ENCODE results near the gene HDAC2. TPM values are rescaled to one million over a fixed set of nuclear protein-coding genes. Genes with fewer than 3 reads are reported as not detected.
A peak's percentile ranks its signal among the peaks of the same experiment; 100 is the strongest.

The HDAC2 gene
- total and polyA plus RNA-seq, 2 of the 13 experiments (the other 11 are each of a cell fraction or from before 2014, with no cell fraction given), result 99.6 to 114 TPM

DNA sequence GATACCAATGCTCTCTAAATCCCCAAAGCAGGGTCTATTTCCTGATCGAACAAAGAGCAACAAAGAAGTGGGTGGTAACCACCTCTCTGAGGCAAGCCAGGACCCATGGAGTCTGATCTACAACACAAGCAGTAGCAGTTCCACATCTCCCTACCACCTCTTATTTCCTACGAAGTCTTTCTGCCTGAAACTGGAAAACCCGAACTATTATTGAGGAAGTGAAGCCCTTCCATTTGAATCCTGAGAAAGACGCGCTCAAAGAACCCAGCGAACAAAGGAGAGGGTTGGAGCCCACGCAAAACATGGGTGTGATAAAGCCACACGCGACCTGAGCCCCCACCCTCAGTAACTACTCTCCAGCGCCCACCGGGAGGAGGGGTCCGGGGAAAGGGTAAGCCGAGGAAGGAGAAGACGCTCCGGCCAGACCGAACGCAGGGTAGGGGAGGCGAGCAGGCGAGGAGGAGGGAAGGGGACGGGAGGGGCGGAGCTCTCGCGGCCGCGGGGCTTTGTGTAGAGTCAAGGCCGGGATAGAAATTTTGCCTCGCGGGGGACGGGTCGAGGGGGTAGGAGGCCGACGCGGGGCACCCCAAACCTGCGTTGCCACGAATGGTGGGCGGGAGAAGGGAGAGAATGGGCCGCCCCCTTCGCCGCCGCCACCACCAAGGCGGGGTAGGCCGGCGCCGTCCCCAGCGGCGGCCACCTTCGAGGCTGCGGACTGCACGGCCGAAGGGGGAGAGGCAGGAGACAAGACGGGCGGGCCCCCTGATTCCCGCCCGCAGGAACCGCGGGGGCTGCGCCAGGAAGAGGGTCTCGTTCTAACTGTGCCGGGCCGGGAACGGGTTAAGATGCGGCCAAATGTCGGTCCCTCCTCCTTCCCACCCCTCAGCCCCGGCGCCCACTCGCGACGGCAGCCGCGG lies 802 bp downstream of the HDAC2 start (continued):
- TF ChIP-seq ZBTB46 (CRISPR knock-in tag; IDR thresholded peaks at IDR 0.05; ENCODE audit: borderline replicate concordance) (no peak), ZNF776 (CRISPR knock-in tag; IDR thresholded peaks at IDR 0.05) (0 out of 2 replicates have a peak, but pooled peaks have one; percentile 16), PHF5A (CRISPR knock-in tag; IDR thresholded peaks at IDR 0.05; ENCODE audit: low read depth, unreplicated experiment) (no peak), RNF2 (conservative IDR thresholded peaks at IDR 0.05; ENCODE audit: low read depth) (no peak), ZNF816 (CRISPR knock-in tag; IDR thresholded peaks at IDR 0.05; ENCODE audit: borderline replicate concordance) (no peak), ZNF772 (CRISPR knock-in tag; IDR thresholded peaks at IDR 0.05) (0 out of 2 replicates have a peak, but pooled peaks have one; percentile 12), RXRA (CRISPR knock-in tag; IDR thresholded peaks at IDR 0.05) (0 out of 2 replicates have a peak, but pooled peaks have one; percentile 29), PAWR (CRISPR knock-in tag; IDR thresholded peaks at IDR 0.05; ENCODE audit: borderline replicate concordance) (no peak), CCDC6 (CRISPR knock-in tag; IDR thresholded peaks at IDR 0.05) (peak; percentile 43; the same call in 1 of the 2 replicates), ARID2 (CRISPR knock-in tag; IDR thresholded peaks at IDR 0.05; ENCODE audit: borderline replicate concordance) (no peak; the same call in none of the 2 replicates), CCAR2 (optimal IDR thresholded peaks at IDR 0.05; ENCODE audit: low read depth, low read length) (no peak), ZNF619 (CRISPR knock-in tag; IDR thresholded peaks at IDR 0.05) (no peak), TARDBP (CRISPR knock-in tag; IDR thresholded peaks at IDR 0.05) (no peak), IRF2 (CRISPR knock-in tag; IDR thresholded peaks at IDR 0.05) (no peak), ATF3 (CRISPR knock-in tag; IDR thresholded peaks at IDR 0.05) (no peak), ZNF790 (CRISPR knock-in tag; IDR thresholded peaks at IDR 0.05; ENCODE audit: borderline replicate concordance) (no peak), ZNF878 (CRISPR knock-in tag; IDR thresholded peaks at IDR 0.05) (no peak; the same call in 1 of the 2 replicates), ZFY (CRISPR knock-in tag; IDR thresholded peaks at IDR 0.05) (peak; percentile 70), FOXC1 (CRISPR knock-in tag; IDR thresholded peaks at IDR 0.05; ENCODE audit: borderline replicate concordance) (no peak), GATAD2A (CRISPR knock-in tag; IDR thresholded peaks at IDR 0.05) (no peak), ZNF552 (CRISPR knock-in tag; IDR thresholded peaks at IDR 0.05; ENCODE audit: borderline replicate concordance) (no peak)
- TF ChIP-seq, protein P1, sequence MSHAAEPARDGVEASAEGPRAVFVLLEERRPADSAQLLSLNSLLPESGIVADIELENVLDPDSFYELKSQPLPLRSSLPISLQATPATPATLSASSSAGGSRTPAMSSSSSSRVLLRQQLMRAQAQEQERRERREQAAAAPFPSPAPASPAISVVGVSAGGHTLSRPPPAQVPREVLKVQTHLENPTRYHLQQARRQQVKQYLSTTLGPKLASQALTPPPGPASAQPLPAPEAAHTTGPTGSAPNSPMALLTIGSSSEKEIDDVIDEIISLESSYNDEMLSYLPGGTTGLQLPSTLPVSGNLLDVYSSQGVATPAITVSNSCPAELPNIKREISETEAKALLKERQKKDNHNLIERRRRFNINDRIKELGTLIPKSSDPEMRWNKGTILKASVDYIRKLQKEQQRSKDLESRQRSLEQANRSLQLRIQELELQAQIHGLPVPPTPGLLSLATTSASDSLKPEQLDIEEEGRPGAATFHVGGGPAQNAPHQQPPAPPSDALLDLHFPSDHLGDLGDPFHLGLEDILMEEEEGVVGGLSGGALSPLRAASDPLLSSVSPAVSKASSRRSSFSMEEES (CRISPR knock-in tag; IDR thresholded peaks at IDR 0.05), result no peak
- TF ChIP-seq, protein P2, sequence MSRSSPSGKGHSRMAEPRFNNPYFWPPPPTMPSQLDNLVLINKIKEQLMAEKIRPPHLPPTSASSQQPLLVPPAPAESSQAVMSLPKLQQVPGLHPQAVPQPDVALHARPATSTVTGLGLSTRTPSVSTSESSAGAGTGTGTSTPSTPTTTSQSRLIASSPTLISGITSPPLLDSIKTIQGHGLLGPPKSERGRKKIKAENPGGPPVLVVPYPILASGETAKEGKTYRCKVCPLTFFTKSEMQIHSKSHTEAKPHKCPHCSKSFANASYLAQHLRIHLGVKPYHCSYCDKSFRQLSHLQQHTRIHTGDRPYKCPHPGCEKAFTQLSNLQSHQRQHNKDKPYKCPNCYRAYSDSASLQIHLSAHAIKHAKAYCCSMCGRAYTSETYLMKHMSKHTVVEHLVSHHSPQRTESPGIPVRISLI (CRISPR knock-in tag; IDR thresholded peaks at IDR 0.05; ENCODE audit: borderline replicate concordance), result no peak
- TF ChIP-seq, protein P3, sequence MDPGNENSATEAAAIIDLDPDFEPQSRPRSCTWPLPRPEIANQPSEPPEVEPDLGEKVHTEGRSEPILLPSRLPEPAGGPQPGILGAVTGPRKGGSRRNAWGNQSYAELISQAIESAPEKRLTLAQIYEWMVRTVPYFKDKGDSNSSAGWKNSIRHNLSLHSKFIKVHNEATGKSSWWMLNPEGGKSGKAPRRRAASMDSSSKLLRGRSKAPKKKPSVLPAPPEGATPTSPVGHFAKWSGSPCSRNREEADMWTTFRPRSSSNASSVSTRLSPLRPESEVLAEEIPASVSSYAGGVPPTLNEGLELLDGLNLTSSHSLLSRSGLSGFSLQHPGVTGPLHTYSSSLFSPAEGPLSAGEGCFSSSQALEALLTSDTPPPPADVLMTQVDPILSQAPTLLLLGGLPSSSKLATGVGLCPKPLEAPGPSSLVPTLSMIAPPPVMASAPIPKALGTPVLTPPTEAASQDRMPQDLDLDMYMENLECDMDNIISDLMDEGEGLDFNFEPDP (CRISPR knock-in tag; conservative IDR thresholded peaks at IDR 0.05), result no peak
